GM23338 (cell line): ENCODE results near the gene UQCRH. TPM values are rescaled to one million over a fixed set of nuclear protein-coding genes. Genes with fewer than 3 reads are reported as not detected.

Experiments used
- ATAC-seq: fragments of 200-7000 bp; cut with Tn5 transposase; 3 replicates; pipeline ENCODE4 v1.9.1; 2020
- DNase-seq: peaks from one replicate; pipeline ENCODE4 v3.0.0-alpha.2; 2015; ENCODE audit warnings: low spot score
- H2AFZ ChIP-seq: fragments of 200-600 bp; sonication (generic); 2 replicates; pipeline ENCODE4 v1.8.0; 2016; ENCODE audit warnings: antibody characterized with exemption, mild to moderate bottlenecking, moderate library complexity
- H3F3A ChIP-seq: fragments of 200-600 bp; sonication (generic); replicated peaks from 2 replicates; pipeline ENCODE4 v1.8.0; 2017; ENCODE audit warnings: antibody characterized with exemption, mixed run types, low read depth
- H3K27ac ChIP-seq: fragments of 200-600 bp; sonication (generic); 2 replicates; pipeline ENCODE4 v1.6.1; 2016; ENCODE audit warnings: low read depth
- H3K27me3 ChIP-seq: fragments of 200-600 bp; sonication (generic); 2 replicates; pipeline ENCODE4 v1.8.0; 2016; ENCODE audit warnings: mild to moderate bottlenecking, mixed run types, moderate library complexity; ENCODE audit not compliant: insufficient read depth
- H3K36me3 ChIP-seq: fragments of 200-600 bp; sonication (generic); 2 replicates; pipeline ENCODE4 v1.8.0; 2016; ENCODE audit warnings: mild to moderate bottlenecking; ENCODE audit not compliant: insufficient read depth
- H3K4me1 ChIP-seq: fragments of 200-600 bp; sonication (generic); 2 replicates; pipeline ENCODE4 v1.8.0; 2016; ENCODE audit warnings: mild to moderate bottlenecking, moderate library complexity; ENCODE audit not compliant: insufficient read depth
- H3K4me2 ChIP-seq: fragments of 200-600 bp; sonication (generic); 2 replicates; pipeline ENCODE4 v1.7.1; 2017; ENCODE audit warnings: mixed run types
- H3K4me3 ChIP-seq: fragments of 200-600 bp; sonication (generic); 2 replicates; pipeline ENCODE4 v1.6.1; 2016; ENCODE audit warnings: mixed run types
- H3K79me2 ChIP-seq: fragments of 200-600 bp; sonication (generic); replicated peaks from 2 replicates; pipeline ENCODE4 v1.8.0; 2017; ENCODE audit warnings: mild to moderate bottlenecking; ENCODE audit not compliant: insufficient read depth
- H3K9me2 ChIP-seq: fragments of 200-600 bp; sonication (generic); 2 replicates; pipeline ENCODE4 v1.8.0; 2017; ENCODE audit not compliant: insufficient read depth
- H4K20me1 ChIP-seq: fragments of 200-600 bp; sonication (generic); replicated peaks from 2 replicates; pipeline ENCODE4 v1.8.0; 2017; ENCODE audit warnings: mild to moderate bottlenecking; ENCODE audit not compliant: insufficient read depth
- H3K27ac Mint-ChIP-seq: 2 replicates; pipeline ENCODE4 v1.8.0; 2020; ENCODE audit warnings: inconsistent platforms, mild to moderate bottlenecking, moderate library complexity, mixed read lengths
- H3K27me3 Mint-ChIP-seq: 3 replicates; pipeline ENCODE4 v1.8.0; 2022; ENCODE audit warnings: low read depth, mild to moderate bottlenecking, moderate library complexity, mixed read lengths, inconsistent platforms; ENCODE audit not compliant: insufficient read depth, poor library complexity
- H3K36me3 Mint-ChIP-seq: 3 replicates; pipeline ENCODE4 v1.8.0; 2021; ENCODE audit warnings: low read depth, mild to moderate bottlenecking, inconsistent platforms, moderate library complexity, mixed read lengths
- H3K4me1 Mint-ChIP-seq: 3 replicates; pipeline ENCODE4 v1.8.0; 2020; ENCODE audit warnings: mild to moderate bottlenecking, inconsistent platforms, mixed read lengths
- H3K4me3 Mint-ChIP-seq: 3 replicates; pipeline ENCODE4 v1.8.0; 2021; ENCODE audit warnings: moderate library complexity, mild to moderate bottlenecking, inconsistent platforms, mixed read lengths
- H3K9me3 Mint-ChIP-seq: 3 replicates; pipeline ENCODE4 v1.8.0; 2020; ENCODE audit warnings: moderate library complexity, mild to moderate bottlenecking, inconsistent platforms, mixed read lengths
- EZH2 ChIP-seq: fragments of 200-600 bp; sonication (generic); IDR thresholded peaks from one replicate; pipeline ENCODE4 v1.8.0; 2017; ENCODE audit warnings: antibody characterized with exemption, mild to moderate bottlenecking, low read depth; ENCODE audit not compliant: unreplicated experiment
- NANOG ChIP-seq: IDR thresholded peaks from 2 replicates; pipeline ENCODE4 v1.6.1; 2016; ENCODE audit warnings: antibody characterized with exemption, borderline replicate concordance
- polyA plus RNA-seq: library from polyadenylated mRNA; unstranded; fragments of >200 nt; fragmentation: Nextera tagmentation; extraction: Ambion mirVana; gene quantifications from 2 replicates; pipeline ENCODE4 v1.2.1, GENCODE V29; 2016
- total RNA-seq: library from RNA; depleted of rRNA; stranded (reverse); fragments of >200 nt; shearing (Covaris generic); gene quantifications from 2 replicates; pipeline ENCODE4 v1.2.3, GENCODE V29; 2014
- TF ChIP-seq, protein P1 (sequence below): IDR thresholded peaks from one replicate; pipeline ENCODE4 v1.6.1; 2018; ENCODE audit warnings: antibody characterized with exemption; ENCODE audit not compliant: unreplicated experiment
- TF ChIP-seq, protein P2 (sequence below): IDR thresholded peaks from 2 replicates; pipeline ENCODE4 v1.6.1; 2016; ENCODE audit warnings: antibody characterized with exemption
- TF ChIP-seq, protein P3 (sequence below), 2 experiments: fragments of 200-600 bp in 1 of 2; sonication (generic) in 1 of 2; conservative IDR thresholded peaks; 2 replicates each; pipeline versions ENCODE4 v1.5.1 to v1.6.1; 2016 to 2017; ENCODE audit warnings: antibody characterized with exemption in 2 of 2, low read depth in 2 of 2, mild to moderate bottlenecking in 2 of 2, moderate library complexity in 1 of 2
- TF ChIP-seq, protein P4 (sequence below): fragments of 250-450 bp; sonication (Bioruptor Pico); IDR thresholded peaks from 2 replicates; pipeline ENCODE4 v1.5.0; 2020; ENCODE audit warnings: mild to moderate bottlenecking, moderate library complexity

The UQCRH gene
- total and polyA plus RNA-seq, 2 experiments from 2014 or later: 579 to 1,330 TPM

DNA sequence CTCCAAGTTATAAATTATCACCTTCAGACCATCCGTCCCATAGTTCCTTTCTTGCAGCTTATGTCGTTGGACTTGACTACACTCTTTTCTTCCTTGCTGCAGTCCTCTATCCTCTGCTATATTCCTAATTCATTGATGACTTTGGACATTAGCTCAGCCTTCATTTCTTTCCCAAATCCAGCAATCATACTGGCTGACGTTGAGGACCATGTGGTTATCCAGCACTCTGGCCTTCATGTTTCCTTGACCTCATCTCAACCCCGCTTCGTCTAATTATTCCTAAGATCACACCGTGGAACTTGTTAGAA is 28.5 kb upstream of the UQCRH start:
- no peaks in the 10 kb centered on the region; the same call in 1 of the 3 replicates for H3K4me1 Mint-ChIP-seq
- H3K27ac ChIP-seq: no peak overlapping the region
- H3K36me3 Mint-ChIP-seq: peaks cover 88% of the 10 kb centered on the region
- no peaks in the 10 kb centered on the region for H3K79me2 ChIP-seq
- no peaks in the 10 kb centered on the region for H3K9me2 ChIP-seq
- H3K27ac Mint-ChIP-seq: no peak overlapping the region
- no peaks in the 10 kb centered on the region; the same call in 1 of the 2 replicates for H4K20me1 ChIP-seq
- no peak for TF ChIP-seq EZH2
- TF ChIP-seq, protein P1, sequence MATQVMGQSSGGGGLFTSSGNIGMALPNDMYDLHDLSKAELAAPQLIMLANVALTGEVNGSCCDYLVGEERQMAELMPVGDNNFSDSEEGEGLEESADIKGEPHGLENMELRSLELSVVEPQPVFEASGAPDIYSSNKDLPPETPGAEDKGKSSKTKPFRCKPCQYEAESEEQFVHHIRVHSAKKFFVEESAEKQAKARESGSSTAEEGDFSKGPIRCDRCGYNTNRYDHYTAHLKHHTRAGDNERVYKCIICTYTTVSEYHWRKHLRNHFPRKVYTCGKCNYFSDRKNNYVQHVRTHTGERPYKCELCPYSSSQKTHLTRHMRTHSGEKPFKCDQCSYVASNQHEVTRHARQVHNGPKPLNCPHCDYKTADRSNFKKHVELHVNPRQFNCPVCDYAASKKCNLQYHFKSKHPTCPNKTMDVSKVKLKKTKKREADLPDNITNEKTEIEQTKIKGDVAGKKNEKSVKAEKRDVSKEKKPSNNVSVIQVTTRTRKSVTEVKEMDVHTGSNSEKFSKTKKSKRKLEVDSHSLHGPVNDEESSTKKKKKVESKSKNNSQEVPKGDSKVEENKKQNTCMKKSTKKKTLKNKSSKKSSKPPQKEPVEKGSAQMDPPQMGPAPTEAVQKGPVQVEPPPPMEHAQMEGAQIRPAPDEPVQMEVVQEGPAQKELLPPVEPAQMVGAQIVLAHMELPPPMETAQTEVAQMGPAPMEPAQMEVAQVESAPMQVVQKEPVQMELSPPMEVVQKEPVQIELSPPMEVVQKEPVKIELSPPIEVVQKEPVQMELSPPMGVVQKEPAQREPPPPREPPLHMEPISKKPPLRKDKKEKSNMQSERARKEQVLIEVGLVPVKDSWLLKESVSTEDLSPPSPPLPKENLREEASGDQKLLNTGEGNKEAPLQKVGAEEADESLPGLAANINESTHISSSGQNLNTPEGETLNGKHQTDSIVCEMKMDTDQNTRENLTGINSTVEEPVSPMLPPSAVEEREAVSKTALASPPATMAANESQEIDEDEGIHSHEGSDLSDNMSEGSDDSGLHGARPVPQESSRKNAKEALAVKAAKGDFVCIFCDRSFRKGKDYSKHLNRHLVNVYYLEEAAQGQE: no peak
- TF ChIP-seq, protein P2, sequence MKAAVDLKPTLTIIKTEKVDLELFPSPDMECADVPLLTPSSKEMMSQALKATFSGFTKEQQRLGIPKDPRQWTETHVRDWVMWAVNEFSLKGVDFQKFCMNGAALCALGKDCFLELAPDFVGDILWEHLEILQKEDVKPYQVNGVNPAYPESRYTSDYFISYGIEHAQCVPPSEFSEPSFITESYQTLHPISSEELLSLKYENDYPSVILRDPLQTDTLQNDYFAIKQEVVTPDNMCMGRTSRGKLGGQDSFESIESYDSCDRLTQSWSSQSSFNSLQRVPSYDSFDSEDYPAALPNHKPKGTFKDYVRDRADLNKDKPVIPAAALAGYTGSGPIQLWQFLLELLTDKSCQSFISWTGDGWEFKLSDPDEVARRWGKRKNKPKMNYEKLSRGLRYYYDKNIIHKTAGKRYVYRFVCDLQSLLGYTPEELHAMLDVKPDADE: no peak
- TF ChIP-seq NANOG: no peak
- TF ChIP-seq, protein P3, sequence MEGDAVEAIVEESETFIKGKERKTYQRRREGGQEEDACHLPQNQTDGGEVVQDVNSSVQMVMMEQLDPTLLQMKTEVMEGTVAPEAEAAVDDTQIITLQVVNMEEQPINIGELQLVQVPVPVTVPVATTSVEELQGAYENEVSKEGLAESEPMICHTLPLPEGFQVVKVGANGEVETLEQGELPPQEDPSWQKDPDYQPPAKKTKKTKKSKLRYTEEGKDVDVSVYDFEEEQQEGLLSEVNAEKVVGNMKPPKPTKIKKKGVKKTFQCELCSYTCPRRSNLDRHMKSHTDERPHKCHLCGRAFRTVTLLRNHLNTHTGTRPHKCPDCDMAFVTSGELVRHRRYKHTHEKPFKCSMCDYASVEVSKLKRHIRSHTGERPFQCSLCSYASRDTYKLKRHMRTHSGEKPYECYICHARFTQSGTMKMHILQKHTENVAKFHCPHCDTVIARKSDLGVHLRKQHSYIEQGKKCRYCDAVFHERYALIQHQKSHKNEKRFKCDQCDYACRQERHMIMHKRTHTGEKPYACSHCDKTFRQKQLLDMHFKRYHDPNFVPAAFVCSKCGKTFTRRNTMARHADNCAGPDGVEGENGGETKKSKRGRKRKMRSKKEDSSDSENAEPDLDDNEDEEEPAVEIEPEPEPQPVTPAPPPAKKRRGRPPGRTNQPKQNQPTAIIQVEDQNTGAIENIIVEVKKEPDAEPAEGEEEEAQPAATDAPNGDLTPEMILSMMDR (conservative IDR thresholded peaks at IDR 0.05; ENCODE audit: low read depth in 2 of 2): no peak
- TF ChIP-seq, protein P4, sequence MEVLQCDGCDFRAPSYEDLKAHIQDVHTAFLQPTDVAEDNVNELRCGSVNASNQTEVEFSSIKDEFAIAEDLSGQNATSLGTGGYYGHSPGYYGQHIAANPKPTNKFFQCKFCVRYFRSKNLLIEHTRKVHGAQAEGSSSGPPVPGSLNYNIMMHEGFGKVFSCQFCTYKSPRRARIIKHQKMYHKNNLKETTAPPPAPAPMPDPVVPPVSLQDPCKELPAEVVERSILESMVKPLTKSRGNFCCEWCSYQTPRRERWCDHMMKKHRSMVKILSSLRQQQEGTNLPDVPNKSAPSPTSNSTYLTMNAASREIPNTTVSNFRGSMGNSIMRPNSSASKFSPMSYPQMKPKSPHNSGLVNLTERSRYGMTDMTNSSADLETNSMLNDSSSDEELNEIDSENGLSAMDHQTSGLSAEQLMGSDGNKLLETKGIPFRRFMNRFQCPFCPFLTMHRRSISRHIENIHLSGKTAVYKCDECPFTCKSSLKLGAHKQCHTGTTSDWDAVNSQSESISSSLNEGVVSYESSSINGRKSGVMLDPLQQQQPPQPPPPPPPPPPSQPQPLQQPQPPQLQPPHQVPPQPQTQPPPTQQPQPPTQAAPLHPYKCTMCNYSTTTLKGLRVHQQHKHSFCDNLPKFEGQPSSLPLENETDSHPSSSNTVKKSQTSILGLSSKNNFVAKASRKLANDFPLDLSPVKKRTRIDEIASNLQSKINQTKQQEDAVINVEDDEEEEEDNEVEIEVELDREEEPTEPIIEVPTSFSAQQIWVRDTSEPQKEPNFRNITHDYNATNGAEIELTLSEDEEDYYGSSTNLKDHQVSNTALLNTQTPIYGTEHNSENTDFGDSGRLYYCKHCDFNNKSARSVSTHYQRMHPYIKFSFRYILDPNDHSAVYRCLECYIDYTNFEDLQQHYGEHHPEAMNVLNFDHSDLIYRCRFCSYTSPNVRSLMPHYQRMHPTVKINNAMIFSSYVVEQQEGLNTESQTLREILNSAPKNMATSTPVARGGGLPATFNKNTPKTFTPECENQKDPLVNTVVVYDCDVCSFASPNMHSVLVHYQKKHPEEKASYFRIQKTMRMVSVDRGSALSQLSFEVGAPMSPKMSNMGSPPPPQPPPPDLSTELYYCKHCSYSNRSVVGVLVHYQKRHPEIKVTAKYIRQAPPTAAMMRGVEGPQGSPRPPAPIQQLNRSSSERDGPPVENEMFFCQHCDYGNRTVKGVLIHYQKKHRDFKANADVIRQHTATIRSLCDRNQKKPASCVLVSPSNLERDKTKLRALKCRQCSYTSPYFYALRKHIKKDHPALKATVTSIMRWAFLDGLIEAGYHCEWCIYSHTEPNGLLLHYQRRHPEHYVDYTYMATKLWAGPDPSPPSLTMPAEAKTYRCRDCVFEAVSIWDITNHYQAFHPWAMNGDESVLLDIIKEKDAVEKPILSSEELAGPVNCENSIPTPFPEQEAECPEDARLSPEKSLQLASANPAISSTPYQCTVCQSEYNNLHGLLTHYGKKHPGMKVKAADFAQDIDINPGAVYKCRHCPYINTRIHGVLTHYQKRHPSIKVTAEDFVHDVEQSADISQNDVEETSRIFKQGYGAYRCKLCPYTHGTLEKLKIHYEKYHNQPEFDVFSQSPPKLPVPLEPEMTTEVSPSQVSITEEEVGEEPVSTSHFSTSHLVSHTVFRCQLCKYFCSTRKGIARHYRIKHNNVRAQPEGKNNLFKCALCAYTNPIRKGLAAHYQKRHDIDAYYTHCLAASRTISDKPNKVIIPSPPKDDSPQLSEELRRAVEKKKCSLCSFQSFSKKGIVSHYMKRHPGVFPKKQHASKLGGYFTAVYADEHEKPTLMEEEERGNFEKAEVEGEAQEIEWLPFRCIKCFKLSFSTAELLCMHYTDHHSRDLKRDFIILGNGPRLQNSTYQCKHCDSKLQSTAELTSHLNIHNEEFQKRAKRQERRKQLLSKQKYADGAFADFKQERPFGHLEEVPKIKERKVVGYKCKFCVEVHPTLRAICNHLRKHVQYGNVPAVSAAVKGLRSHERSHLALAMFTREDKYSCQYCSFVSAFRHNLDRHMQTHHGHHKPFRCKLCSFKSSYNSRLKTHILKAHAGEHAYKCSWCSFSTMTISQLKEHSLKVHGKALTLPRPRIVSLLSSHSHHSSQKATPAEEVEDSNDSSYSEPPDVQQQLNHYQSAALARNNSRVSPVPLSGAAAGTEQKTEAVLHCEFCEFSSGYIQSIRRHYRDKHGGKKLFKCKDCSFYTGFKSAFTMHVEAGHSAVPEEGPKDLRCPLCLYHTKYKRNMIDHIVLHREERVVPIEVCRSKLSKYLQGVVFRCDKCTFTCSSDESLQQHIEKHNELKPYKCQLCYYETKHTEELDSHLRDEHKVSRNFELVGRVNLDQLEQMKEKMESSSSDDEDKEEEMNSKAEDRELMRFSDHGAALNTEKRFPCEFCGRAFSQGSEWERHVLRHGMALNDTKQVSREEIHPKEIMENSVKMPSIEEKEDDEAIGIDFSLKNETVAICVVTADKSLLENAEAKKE: no peak
- no peak for ATAC-seq
- H2AFZ ChIP-seq: no peak overlapping the region
- no peaks in the 10 kb centered on the region for H3K27me3 ChIP-seq
- peaks cover 69% of the 10 kb centered on the region for H3K36me3 ChIP-seq
- peaks cover 5% of the 10 kb centered on the region for H3K27me3 Mint-ChIP-seq
- H3K4me3 Mint-ChIP-seq: no peak overlapping the region
- no peak overlapping the region for H3K4me2 ChIP-seq
- no peak overlapping the region for H3K4me3 ChIP-seq
- DNase-seq: no peak
- no peaks in the 10 kb centered on the region for H3K4me1 ChIP-seq
- no peaks in the 10 kb centered on the region for H3K9me3 Mint-ChIP-seq
- 0 out of 2 replicates have a peak, but pooled peaks cover 14% of the 10 kb centered on the region for H3F3A ChIP-seq
